ENCODE measurements around the gene RNF126.
"Not testable (repeated sequence)": the region's sequence is repeated elsewhere in the genome, so short reads cannot be mapped to it uniquely, and the experiment has no call there.

Gene RNF126

DNA sequence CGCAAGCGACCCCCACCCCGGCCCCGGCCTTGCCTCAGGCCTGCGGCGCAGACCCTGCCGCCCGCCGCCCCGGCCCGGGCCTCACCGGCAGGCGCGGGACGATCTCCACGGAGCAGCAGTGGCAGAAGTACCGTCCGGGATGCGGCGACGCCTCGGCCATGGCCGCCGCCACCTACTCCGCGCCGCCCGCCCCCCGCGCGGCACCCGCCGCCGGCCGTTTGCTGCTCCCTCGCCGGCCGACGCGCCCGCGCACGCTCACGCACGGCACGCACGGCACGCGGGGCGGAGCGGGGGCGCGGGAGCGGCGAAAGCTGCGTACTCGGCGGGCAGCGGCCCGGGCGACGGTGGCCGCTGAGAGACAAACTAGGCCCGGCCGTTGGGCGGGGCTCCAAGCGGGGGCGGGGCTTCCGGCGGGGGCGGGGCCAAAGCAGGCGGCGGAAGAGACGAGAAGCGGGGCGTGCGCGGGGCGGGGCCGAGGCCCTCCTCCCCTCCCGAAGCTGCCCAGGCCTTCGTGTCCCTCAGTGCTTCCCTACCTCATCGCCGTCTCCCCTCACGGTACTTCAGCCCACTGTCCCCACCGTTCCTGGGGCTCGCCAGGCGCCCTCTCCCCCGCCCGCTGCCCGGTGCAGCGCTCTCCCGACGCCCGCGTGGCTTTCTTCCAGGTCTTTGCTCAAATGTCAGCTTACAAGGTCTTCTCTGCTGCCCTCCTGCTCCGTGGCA lies at the start of gene RNF126:
Gene RNF126 (minus strand): TSS at position 253 of the 720 bp plus-strand sequence. CDS start 93 bp downstream, at position 160.
- peak; percentile 95 for DNase-seq (ENCODE audit: low spot score)

- DNase-seq (ENCODE audit: low spot score): no peak
These were observed 48.2 kb upstream of the RNF126 start for GRCh38 chr19:711254-711653.

GRCh38 chr19:710767-711166 lies 47.8 kb upstream of the RNF126 start:
- DNase-seq (ENCODE audit: low spot score): no peak

GRCh38 chr19:709965-710571 lies 47.1 kb upstream of the RNF126 start:
- DNase-seq (ENCODE audit: low spot score): no peak

DNA sequence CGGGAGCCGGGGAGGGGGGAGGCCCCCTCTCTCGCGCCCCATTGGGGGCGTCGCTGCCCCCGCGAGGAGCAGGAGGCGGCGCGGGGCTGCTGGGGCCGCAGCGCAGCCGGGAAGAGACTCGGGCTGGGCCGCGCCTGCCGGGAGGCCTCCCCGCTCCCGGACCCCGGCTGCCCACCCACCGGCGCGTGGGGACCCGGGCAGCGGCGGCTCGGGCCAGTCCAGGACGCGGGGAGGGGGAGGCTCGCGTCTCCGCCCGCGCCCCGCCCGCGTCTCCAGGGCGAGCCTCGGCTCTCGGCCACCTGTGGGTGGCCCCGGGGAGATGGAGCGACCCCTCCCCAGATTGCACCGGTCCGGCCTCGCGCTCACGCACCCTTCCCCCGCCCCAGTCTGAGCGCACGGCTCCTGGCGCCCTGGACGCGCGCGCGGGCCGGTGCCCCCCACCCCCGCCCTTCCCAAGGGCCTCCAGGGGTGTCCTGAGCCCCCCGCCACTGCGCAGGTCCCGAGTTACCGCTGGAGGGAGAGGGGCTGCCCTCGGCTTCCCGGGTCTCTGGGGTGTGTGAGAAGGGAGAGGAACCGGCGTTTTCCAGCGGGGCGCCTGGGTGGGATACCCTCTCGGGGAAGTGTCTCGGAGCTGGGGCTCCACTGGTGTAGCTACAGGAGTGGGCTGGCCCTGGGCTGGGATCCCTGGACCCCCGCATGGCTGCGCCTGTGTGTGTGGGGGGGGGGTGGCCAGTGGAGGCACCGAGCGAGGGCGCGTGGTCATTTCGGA lies 46.4 kb upstream of the RNF126 start:
- DNase-seq (ENCODE audit: low spot score): no peak

DNA sequence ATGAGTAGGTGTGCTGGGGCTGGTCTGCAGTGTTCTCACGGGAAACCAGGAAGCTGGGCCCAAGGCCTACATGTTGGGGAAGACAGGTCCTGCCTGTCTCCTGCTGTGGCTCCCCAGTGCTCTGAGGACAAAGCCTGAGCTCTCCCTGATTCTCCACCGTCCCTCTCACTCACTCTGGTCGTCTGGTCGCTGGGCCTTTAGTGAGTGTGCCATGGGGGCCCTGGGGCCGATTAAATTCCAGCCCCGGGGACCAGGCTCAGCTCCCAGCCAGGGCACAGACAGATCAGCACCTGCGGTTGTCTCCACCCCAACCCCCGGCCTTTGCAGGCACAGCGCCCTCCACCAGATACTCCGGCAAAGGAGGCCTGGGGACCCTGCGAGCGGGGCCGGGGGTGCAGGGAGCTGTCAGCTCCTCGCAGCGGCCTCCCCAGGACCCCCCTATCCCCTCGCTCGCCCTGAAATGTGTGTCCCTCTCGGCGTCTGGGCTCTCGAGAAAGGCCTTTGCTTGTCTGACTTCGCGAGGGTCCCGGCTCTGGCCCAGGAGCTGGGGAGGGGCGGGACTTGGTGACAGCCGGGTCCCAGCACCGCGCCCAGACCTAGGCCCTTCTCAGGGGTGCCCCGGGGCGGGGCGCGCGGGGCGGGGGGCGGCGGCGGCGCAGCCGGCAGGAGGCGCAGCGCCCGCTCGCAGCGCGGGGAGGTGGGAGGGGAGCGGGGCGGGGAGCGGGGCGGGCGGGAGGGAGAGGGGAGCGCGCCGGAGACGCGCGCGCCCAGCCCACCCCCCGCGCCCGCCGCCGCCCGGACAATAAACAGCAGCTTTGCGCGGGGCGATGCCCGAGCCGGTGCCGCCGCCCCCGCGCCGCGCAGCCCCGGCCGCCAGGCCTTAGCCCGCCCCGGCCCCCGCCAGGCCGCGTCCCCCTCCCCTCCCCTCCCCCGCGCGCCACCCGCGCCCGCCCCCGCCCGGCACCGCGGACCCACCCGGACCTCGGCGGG lies 45.4 kb upstream of the RNF126 start, which contains the start of gene PALM:
Gene PALM (plus strand): TSS at position 782 of the 990 bp plus-strand sequence. CDS start 212 bp downstream, outside the sequence.
- no peak for DNase-seq (ENCODE audit: low spot score)

DNA sequence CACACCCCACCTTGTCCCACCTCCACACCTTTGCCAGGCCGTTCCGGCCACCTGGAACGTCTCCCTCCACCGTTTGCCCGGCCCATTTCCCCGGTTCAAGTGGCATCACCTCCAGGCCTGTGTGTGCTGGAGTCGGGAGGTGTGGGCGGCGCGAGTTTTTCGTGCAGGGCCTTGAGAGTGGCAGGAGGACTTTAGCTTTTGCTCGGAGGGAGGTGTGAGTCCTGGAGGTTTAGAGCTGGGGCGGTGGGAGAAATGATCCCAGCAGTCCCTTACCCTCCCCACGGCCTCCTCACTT lies 41.4 kb upstream of the RNF126 start:
- DNase-seq (ENCODE audit: low spot score): no peak

GRCh38 chr19:703651-704446 lies 40.8 kb upstream of the RNF126 start:
- peak; percentile 32 for DNase-seq (ENCODE audit: low spot score)

DNA sequence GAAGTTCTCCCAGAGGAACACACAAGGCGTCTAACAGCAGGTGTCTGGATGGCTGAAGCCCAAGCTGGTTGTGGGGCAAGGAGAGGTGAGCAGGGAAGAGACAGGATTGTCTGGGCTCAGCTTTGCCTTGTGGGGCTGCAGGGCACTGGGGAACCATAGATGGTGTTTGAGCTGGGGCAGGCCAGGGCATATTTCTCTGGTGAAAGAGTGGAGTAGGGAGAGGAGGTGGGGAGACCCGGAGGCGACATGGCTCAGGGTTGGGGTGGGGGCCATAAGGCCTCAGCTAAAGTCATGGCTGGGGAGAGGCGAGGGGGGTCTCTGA lies 40.3 kb upstream of the RNF126 start:
- DNase-seq (ENCODE audit: low spot score): no peak

- DNase-seq (ENCODE audit: low spot score): not testable (repeated sequence)
These were observed 39.8 kb upstream of the RNF126 start for GRCh38 chr19:702847-703246.

GRCh38 chr19:699885-700284 lies 36.9 kb upstream of the RNF126 start:
- DNase-seq (ENCODE audit: low spot score): not testable (repeated sequence)

DNA sequence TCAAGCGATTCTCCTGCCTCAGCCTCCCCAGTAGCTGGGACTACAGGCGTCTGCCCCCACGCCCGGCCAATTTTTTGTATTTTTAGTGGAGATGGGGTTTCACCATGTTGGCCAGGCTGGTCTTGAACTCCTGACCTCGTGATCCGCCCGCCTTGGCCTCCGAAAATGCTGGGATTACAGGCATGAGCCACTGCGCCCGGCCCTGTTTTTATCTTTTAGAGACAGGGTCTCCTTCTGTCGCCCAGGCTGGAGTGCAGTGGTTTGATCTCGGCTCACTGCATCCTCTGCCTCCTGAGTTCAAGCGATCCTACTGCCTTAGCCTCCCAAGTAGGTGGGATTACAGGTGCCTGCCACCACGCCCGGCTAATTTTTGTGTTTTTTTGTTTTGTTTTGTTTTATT lies 35.5 kb upstream of the RNF126 start:
- DNase-seq (ENCODE audit: low spot score): not testable (repeated sequence)

DNA sequence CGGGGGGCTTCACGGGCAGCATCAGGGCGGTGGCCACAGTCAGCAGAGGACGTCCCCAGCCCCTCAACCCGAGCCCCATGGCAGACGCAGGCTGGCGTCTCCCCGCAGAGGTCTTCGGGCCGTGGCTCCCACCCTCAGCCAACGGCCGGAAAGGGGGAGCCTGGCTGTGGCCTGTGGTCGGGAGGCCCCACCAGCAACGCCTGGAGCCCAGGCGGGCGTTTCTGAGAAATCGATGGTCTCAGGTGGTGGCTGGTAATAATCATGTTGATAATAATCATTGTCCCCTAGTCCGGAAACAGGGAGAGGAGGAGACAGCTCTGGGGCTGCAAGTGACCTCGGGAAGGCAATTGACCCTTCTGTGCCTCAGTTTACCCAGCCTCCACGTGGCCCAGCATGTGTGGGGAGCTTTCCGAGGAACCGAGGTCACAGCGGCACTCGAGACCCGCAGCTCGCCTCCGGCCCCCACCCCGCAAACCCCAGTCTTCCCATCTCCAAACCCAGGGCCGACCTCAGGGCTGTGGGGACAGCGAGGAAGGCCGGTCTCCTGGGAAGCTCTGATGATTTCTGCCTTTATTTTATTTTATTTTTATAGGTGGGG lies 32.4 kb upstream of the RNF126 start, which contains the start of gene PRSS57:
Gene PRSS57 (minus strand): TSS at position 101 of the 598 bp plus-strand sequence. CDS start 22 bp downstream, at position 79.
- DNase-seq (ENCODE audit: low spot score): no peak

- DNase-seq (ENCODE audit: low spot score): no peak
These were observed 31.7 kb upstream of the RNF126 start for GRCh38 chr19:694481-695351.

DNA sequence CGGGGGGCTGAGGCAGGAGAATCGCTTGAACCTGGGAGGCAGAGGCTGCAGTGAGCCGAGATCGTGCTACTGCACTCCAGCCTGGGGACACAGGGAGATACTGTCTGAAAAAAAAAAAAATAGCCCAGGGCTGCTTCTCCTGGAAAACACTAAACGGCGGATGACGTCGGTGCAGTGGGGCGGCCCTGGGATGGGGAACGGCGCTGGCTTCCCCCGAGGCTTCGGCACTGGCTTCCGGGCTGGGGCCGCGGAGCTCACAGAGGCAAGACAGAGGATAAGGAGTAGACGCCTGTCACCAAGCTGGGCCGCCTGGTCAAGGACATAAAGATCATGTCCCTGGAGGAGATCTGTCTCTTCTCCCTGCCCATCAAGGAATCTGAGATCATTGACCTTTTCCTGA lies 27.2 kb upstream of the RNF126 start:
- DNase-seq (ENCODE audit: low spot score): no peak

- DNase-seq (ENCODE audit: low spot score): no peak
These were observed 26.0 kb upstream of the RNF126 start for GRCh38 chr19:688992-689391.

DNA sequence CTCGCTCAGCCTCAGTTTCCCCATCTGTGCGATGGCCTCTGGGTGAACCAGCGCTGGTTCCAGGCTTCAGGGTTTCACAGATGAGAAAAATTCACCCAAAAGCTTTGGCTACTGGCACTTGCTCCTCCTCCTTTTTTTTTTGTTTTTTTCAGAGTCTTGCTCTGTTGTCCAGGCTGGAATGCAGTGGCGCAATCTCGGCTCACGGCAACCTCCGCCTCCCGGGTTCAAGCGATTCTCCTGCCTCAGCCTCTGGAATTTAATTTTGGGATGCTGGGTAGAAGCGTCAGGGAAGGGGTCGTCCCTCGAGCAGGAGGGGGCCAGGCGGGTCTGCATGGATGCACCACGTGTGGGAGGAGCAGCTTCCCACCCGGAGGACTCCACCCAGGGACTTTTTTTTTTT lies 25.2 kb upstream of the RNF126 start:
- no peak for DNase-seq (ENCODE audit: low spot score)

DNA sequence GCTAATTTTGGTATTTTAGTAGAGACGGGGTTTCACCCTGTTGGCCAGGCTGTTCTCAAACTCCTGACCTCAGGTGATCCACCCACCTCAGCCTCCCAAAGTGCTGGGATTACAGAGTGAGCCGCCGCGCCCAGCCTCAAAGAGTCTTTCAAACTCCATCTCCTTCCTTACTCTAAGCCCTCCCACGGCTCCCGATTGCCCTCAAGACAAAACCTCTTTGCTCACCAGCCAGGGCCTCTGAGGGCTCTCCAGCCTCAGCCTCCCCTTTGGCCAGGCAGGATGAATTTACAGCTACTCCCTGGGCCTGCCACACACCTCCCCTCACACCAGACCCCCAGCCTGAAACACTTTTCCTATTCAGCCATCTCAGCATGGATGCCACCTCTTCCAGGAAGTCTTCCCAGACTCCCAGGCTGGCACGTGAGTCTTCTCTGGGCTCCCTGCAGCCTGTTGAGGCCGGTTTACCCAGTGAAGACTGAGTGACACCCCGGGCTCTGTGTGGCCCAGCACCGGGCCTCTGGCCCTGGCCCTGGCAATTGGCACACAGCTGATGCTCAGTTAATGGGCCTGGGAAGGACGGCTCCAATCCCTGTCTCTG lies 24.7 kb upstream of the RNF126 start:
- DNase-seq (ENCODE audit: low spot score): no peak

DNA sequence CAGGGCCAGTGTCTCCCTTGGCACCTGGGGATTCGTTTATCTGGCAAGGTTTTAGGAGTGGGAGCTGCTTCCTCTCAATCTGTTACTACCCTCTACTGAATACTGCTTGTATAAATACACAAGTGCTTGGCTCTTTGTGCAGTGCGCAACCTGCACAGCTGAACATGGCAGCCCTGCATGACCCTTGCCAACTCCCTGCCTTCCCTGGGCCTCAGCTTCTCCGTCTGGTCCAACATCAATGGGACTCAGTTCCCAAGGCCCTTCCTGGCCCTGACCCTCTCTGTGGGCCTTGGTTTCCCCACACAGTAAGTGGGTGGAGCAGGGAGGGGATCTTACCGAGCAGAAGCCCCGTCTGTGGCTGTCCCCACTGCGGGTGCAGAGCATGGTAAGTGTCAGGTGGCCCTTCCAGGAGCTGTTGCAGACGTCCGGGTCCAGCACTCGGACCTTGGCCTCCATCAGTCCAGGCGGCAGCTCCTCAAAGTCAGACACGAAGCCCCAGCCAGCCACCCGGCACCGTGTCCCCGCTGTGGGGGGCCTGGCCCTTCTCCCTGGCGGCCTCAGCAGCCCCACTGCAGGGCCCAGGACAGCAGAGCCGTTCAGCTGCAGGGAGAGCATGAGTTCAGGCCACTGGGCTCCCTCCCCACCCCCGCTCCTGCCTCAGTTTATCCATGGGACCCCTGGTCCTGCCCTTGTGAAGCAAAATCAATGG lies 23.7 kb upstream of the RNF126 start:
- DNase-seq (ENCODE audit: low spot score): no peak
